ENCODE measurements around the gene ACP5. TPM values are rescaled to one million over a fixed set of nuclear protein-coding genes. Genes with fewer than 3 reads are reported as not detected.

The ACP5 gene
- total and polyA plus RNA-seq, 2 of the 4 experiments (the other 2 are of a cell fraction): 0.54 to 1.2 TPM

GRCh38 chr19:11538232-11539036 lies 39.0 kb downstream of the ACP5 start, which contains the start of gene CNN1:
TSS of gene CNN1 (plus strand) at chr19:11538851. CDS start at chr19:11538928, 77 bp downstream.
- Histone ChIP-seq H4K91ac (ENCODE audit: insufficient read depth, low read depth, low read length) (peak within 1 kb of the TSS; percentile 94), H3K4me1 (ENCODE audit: control insufficient read depth, insufficient read depth, low read length) (peaks cover 21% of the 10 kb centered on the region), H2AK9ac (replicated peaks; ENCODE audit: low read depth, low read length, poor library complexity) (peak within 1 kb of the TSS; percentile 98), H3K23ac (ENCODE audit: low read depth, low read length) (peak within 1 kb of the TSS; percentile 92), H3K18ac (ENCODE audit: low read depth, low read length) (peak within 1 kb of the TSS; percentile 84), H4K8ac (ENCODE audit: low read depth in 2 of 2, low read length in 2 of 2) (peak within 1 kb of the TSS; percentile 89 to 99), H3K27me3 (ENCODE audit: control insufficient read depth, insufficient read depth, low read length) (no peaks in the 10 kb centered on the region), H2AK5ac (ENCODE audit: low read depth, low read length) (peak within 1 kb of the TSS; percentile 98), H3K9me1 (ENCODE audit: insufficient read depth, low read length) (peaks cover 17% of the 10 kb centered on the region), H2BK120ac (ENCODE audit: low read depth, low read length) (peak within 1 kb of the TSS; percentile 87), H3K4ac (ENCODE audit: low read depth, low read length) (peak within 1 kb of the TSS; percentile 97), H3K36me3 (ENCODE audit: control insufficient read depth, insufficient read depth, low read length) (peaks cover 4% of the 10 kb centered on the region; the same call in 1 of the 2 replicates), H3K4me3 (ENCODE audit: insufficient read depth, low read depth, low read length) (peak within 1 kb of the TSS; percentile 43), H2AFZ (replicated peaks; ENCODE audit: low read length, poor library complexity) (peak within 1 kb of the TSS; percentile 89), H3K27ac (ENCODE audit: insufficient read depth, low read length) (peak within 1 kb of the TSS; percentile 51), H4K20me1 (ENCODE audit: insufficient read depth, low read length) (no peaks in the 10 kb centered on the region), H4K5ac (ENCODE audit: low read depth, low read length) (peak within 1 kb of the TSS; percentile 72), H3K56ac (ENCODE audit: extremely low read depth, insufficient read depth, low read length) (peak within 1 kb of the TSS; percentile 92), H2BK5ac (ENCODE audit: low read depth, low read length, poor library complexity, severe bottlenecking) (peak within 1 kb of the TSS; percentile 71), H3K9me3 (ENCODE audit: control insufficient read depth, insufficient read depth, low read length) (no peaks in the 10 kb centered on the region), H3K79me1 (ENCODE audit: low read depth in 1 of 2, low read length in 2 of 2) (peaks cover 7 to 31% of the 10 kb centered on the region in 2 experiments), H2BK15ac (ENCODE audit: low read depth, low read length) (peak within 1 kb of the TSS; percentile 99), H3K9ac (ENCODE audit: low read depth, low read length) (peak within 1 kb of the TSS; percentile 93), H3K4me2 (ENCODE audit: low read depth, low read length) (peak within 1 kb of the TSS; percentile 77), H3K14ac (replicated peaks; ENCODE audit: low read depth, low read length) (peak within 1 kb of the TSS; percentile 94), H2BK20ac (ENCODE audit: low read depth, low read length) (peak within 1 kb of the TSS; percentile 83)
- BruUV-seq (replicated peaks): no TSS peak
- DNase-seq: peak; percentile 90
- ChIA-PET CTCF (no interaction called here), POLR2A (ENCODE audit: unreplicated experiment) (interaction anchor here (0.7 to 0.9 kb wide), 2 partner anchors 20 to 247 kb away, joined by 3 to 4 read pairs; no protein-coding TSS in a partner anchor)
- peak; percentile 72 for ATAC-seq (ENCODE audit: low read depth)
- in situ Hi-C loops (cut with MboI; ENCODE audit: low sequenced_read_pairs) (no loop called here), intact Hi-C loops (cut with micrococcal nuclease) (loop anchor here (2.0 kb wide), 1 partner anchor 20 kb away; the partner anchor contains the start of gene ELOF1), dilution Hi-C loops (cut with HindIII; ENCODE audit: low sequenced_read_pairs, unreplicated experiment) (no loop called here)
- WGBS, 2 experiments (ENCODE audit: extremely low coverage in 2 of 2, insufficient read length in 1 of 2): 8% methylated on average over 2 of the region's 21 CpGs; no CpG with 5 or more reads in 1 of the 2 experiments
- TF ChIP-seq CEBPB (IDR thresholded peaks at IDR 0.05; ENCODE audit: low read depth, low read length) (peak; percentile 83), USF2 (IDR thresholded peaks at IDR 0.05; ENCODE audit: low read depth, low read length) (no peak), ELK1 (IDR thresholded peaks at IDR 0.05; ENCODE audit: borderline replicate concordance, low read depth, low read length) (no peak), MAFK (IDR thresholded peaks at IDR 0.05; ENCODE audit: low read depth, low read length) (no peak), MAZ (IDR thresholded peaks at IDR 0.05; ENCODE audit: borderline replicate concordance, low read depth, low read length) (peak; percentile 90; the same call in 1 of the 2 replicates), NFE2L2 (IDR thresholded peaks at IDR 0.05; ENCODE audit: low read depth, low read length) (no peak), CTCF (conservative IDR thresholded peaks at IDR 0.05; ENCODE audit: low read depth, low read length) (no peak), MXI1 (IDR thresholded peaks at IDR 0.05; ENCODE audit: borderline replicate concordance, low read depth, low read length) (peak; percentile 63), RAD21 (IDR thresholded peaks at IDR 0.05; ENCODE audit: low read length) (no peak), CHD1 (IDR thresholded peaks at IDR 0.05; ENCODE audit: low read depth, low read length) (no peak), FOS (IDR thresholded peaks at IDR 0.05; ENCODE audit: low read depth, low read length) (no peak), RCOR1 (IDR thresholded peaks at IDR 0.05; ENCODE audit: insufficient replicate concordance, low read length) (peak; percentile 74), RFX5 (IDR thresholded peaks at IDR 0.05; ENCODE audit: low read depth, low read length) (no peak), POLR2A (IDR thresholded peaks at IDR 0.05; ENCODE audit: low read depth, low read length) (peak; percentile 95)

All from IMR-90 (cell line).